GM12865 (cell line): Measurements from ENCODE around the gene FHL3.
A peak's percentile ranks its signal among the peaks of the same experiment; 100 is the strongest.

Experiments
- DNase-seq: peaks from one replicate; pipeline ENCODE4 v3.0.0; 2010; ENCODE audit warnings: low read depth
- H3K4me3 ChIP-seq: 2 replicates; pipeline ENCODE4 v1.5.1; 2011; ENCODE audit warnings: mild to moderate bottlenecking, low read depth, low read length, control low read depth
- TF ChIP-seq, protein P1 (sequence below): IDR thresholded peaks from 2 replicates; pipeline ENCODE4 v1.5.1; 2011; ENCODE audit warnings: low read length, control low read depth, low read depth, inconsistent platforms; ENCODE audit not compliant: insufficient read depth; ENCODE audit errors: missing control alignments

FHL3 gene

DNA sequence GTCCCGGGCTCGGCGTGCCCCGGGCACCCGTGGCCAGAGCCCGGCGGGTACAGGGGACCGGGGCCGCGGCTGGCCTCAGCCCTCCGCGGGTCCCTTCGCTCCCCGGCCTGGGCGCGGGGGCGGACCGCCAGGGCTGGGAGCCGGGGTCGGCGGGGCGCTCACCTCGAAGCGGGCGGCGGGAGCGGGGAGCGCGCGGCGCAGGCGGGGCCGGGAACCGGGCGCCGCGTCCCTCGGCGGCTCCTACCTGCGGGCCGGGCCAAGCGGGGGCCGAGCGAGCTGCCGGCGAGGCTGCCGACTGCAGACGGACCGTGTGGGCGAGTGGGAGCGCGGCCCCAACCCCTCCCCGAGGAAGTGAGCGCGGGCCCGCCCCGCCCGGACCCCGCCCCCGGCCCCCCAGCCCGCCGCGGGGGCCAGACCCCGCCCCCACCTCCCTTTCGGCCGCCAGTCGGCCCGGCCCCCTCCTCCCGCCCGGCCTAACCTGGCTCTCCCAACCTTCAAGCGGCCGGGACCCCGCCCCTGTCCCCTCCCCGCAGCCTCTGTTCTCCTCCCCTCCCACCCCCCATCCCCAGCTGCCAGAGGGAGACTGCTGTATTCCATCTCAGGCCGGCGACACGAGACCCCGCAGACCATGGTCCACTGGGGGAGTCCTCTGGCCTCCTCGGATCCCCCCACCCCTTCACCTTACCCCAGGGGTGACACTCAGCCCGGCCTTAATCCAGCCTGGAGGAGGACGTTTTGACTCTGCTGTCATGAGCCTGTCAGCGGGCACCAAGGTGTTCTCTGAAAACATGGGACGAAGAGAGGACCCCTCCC, at the start of gene FHL3:
Gene FHL3, minus strand, starts transcription at position 320 of the 813 bp plus-strand sequence. CDS start 6,102 bp downstream, outside the sequence.
- peak within 1 kb of the TSS; percentile 58 for H3K4me3 ChIP-seq
- TF ChIP-seq, protein P1, sequence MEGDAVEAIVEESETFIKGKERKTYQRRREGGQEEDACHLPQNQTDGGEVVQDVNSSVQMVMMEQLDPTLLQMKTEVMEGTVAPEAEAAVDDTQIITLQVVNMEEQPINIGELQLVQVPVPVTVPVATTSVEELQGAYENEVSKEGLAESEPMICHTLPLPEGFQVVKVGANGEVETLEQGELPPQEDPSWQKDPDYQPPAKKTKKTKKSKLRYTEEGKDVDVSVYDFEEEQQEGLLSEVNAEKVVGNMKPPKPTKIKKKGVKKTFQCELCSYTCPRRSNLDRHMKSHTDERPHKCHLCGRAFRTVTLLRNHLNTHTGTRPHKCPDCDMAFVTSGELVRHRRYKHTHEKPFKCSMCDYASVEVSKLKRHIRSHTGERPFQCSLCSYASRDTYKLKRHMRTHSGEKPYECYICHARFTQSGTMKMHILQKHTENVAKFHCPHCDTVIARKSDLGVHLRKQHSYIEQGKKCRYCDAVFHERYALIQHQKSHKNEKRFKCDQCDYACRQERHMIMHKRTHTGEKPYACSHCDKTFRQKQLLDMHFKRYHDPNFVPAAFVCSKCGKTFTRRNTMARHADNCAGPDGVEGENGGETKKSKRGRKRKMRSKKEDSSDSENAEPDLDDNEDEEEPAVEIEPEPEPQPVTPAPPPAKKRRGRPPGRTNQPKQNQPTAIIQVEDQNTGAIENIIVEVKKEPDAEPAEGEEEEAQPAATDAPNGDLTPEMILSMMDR, result no peak
- DNase-seq, result peak; percentile 52

DNA sequence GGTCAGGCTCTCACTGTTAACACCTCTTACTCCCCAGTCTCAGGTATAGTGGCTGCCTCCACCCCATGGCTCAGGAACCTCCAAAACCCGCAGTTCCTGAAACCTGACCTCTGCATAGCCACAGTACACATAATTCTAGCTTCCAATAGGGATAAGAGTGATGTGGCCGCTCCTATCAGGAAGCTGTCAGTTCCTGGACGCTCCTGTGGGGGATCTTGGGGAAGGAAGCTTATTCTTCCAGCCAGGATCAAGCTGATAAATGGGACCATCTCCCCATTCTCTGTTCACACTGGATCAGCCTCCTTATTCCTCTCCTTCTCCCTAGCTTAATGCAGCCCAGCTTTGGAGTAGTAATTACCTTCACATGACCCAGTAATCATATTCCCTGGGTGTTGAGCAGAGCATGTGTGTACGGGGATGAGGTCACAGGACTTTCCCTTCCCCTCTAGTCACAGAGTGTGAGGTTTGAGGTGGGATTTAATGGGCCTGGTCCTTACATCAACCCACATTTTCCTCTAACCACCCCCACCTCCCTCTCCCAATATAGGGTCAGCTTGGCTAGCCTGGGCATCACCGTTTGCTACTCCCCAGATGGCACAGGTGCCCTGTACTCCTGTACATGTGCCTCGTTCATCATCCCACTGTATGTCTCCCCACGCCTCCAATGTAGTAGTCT, 48.2 kb upstream of the FHL3 start:
- no peak overlapping the region for H3K4me3 ChIP-seq
- TF ChIP-seq, protein P1, result no peak
- no peak for DNase-seq

DNA sequence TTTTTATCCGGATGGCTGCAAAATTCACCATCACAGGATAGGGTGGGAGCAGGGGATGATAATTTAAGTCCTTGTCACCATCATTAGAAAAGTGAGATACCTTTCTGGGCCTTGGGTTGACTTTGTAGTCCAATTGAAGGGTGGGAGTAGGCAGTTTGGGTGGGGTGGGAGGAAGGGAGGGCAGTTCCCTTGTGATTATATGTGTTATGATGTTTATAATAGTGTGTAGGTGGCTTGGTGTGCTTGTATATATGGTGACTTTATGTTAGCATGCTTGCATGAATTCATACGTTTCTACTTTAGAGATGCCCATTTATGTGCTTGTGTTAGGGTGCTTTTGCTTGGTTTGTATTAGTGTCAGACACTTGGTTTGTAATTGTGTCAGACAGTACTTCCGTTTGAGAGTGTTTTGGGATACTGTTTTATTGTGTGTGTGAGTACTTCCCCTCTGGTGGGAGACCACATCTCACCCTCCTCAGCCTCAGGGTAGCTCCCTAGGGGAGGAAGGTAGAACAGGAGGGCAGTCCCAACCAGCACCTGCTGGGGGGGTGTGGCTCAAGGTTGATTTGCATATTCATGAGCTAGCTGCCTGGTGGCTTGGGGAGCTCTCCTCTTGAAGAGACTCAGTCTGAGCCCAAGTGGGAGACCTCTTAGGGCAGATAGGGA, 47.6 kb upstream of the FHL3 start:
- DNase-seq, result peak; percentile 70

DNA sequence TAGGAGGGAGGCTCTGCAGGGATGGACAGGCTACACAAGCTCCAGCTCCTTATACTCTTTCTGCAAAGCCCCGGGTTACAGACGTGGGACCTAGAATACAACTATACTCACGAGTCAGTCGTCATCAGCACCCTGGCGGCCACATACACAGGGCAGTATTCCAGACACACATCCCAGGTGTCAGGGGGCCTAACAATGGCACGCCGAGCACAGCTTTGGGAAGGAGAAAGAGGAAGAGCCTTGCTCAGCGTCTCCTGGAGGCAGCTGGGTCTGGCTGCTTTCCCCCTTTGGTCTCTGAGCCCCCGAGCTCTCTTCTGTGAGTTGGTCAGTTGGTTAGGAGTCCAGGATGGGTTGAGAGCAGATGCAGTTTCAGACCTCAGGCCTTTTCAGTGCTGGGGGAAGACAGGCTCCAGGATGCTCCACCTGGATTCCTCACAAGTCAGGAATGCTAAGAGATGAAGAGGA, 45.8 kb upstream of the FHL3 start:
- no peak for DNase-seq
- TF ChIP-seq, protein P1, result no peak
- no peak overlapping the region for H3K4me3 ChIP-seq

More for the DNA sequence above, 47.6 kb upstream of the FHL3 start:
- H3K4me3 ChIP-seq, result no peak overlapping the region
- TF ChIP-seq, protein P1, result no peak

DNA sequence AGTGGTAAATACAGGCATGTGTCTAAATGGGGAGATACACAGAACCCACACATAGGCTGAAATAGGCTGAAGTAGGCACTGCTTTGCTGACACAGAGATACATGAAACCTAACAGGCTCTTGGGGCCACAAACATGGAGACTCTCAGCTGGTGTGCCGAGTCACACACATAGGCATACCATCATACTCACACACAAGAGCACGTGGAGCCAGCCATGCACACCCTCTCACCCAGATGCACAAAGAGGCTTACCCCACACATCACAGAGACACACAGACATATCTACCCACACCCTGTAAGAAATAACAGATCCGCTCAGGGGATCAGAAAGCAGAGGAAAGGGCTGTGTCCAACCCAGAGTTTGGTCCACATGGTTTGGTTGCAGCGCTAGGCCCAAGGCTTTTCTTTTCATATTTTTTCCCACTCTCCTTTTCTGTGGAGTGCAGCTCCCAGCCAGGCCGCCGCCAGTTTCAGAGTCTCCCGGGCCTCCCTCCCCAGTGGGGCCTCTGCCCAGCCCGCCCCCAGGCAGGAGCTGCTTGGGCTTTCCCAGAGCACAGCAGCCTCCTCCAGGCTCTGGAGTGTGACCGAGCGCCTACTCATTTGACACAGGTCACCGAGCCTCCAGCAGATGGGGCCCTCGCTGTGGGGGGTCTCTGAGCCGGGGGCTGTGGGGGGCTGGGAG, 45.2 kb upstream of the FHL3 start:
- no peak overlapping the region for H3K4me3 ChIP-seq
- TF ChIP-seq, protein P1, result no peak
- DNase-seq, result no peak

DNA sequence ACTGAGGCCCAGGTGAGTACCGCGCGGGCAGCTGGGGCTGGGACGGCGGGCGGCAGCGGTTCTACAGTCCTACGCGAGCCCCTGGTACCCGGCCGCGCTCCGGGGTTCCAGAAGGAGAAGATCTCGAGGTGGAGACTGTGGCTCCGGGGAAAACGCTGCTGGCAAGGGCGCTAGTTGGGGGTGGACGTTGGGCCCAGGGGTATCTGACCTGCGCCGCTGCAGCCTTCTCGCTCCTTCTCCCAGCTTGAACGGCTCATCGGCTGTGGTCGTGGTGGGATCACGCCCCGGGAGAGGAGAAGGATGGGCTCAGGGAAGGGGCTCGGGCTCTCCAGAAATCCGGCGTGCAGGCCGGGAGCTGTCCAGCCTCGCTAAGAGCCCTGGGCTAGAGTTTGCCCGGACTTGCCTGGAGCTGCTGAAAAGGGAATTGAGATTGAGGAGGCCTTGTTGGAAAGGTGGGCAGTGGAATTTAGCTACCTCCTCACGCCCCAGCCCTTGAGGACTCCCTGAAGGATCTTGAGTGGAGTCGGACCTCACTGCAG, 42.4 kb upstream of the FHL3 start:
- DNase-seq, result no peak
- TF ChIP-seq, protein P1, result no peak
- H3K4me3 ChIP-seq, result peak overlapping the region; percentile 71
